Suprapubic skin (tissue), 3 donors: ENCODE results near the gene ANK2.

Experiments
- CTCF ChIP-seq, 2 donors: fragments of 200-600 bp in 1 of 2; fragments of 450-650 bp in 1 of 2; sonication (generic) in 1 of 2; IDR thresholded peaks; one replicate each; pipeline ENCODE4 v1.5.1; 2016 to 2019; ENCODE audit warnings: antibody characterized with exemption in 2 of 2, mild to moderate bottlenecking in 1 of 2, moderate library complexity in 1 of 2
- POLR2A ChIP-seq, 2 donors: fragments of 450-650 bp; IDR thresholded peaks; one replicate each; pipeline ENCODE4 v1.6.1; 2017; ENCODE audit warnings: antibody characterized with exemption in 2 of 2, mild to moderate bottlenecking in 2 of 2, moderate library complexity in 2 of 2

- no peak for TF ChIP-seq CTCF (IDR thresholded peaks at IDR 0.05)
- no peak for TF ChIP-seq POLR2A (IDR thresholded peaks at IDR 0.05)
Observed at GRCh38 chr4:113040793-113041192, 8.7 kb upstream of the ANK2 start.
